ENCODE data around the gene FBF1.

The FBF1 gene

DNA sequence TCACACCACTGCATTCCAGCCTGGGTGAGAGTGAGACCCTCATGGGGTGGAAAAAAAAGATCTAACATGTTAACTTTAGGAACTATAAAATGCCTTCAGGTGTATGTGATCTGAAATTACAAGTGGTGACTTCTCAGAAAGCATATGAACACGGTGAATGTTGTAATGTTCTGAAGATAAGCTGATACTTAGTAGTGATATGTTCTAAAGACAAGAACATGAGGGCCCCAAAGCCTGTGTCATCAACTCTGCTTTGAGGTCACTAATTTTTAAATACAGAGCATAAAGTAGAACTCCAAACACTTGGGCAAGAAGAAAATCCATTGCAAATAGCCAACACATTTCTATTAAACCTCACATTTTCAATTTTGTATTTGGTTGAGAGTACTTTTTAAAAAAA, 2.6 kb upstream of the FBF1 start:
- no peak for TF ChIP-seq CTCF (IDR thresholded peaks at IDR 0.05; ENCODE audit: control insufficient read depth, extremely low read depth, insufficient read depth)

GRCh38 chr17:75942473-75942872, 1.6 kb upstream of the FBF1 start:
- DNase-seq (ENCODE audit: low read depth), result no peak
- H3K4me3 ChIP-seq (ENCODE audit: low read depth, low read length), result no peak overlapping the region
- TF ChIP-seq CTCF (IDR thresholded peaks at IDR 0.05; ENCODE audit: control insufficient read depth, extremely low read depth, insufficient read depth), result no peak

More for the DNA sequence above, 2.6 kb upstream of the FBF1 start:
- DNase-seq (ENCODE audit: low read depth), result no peak
- H3K4me3 ChIP-seq (ENCODE audit: low read depth, low read length), result no peak overlapping the region

DNA sequence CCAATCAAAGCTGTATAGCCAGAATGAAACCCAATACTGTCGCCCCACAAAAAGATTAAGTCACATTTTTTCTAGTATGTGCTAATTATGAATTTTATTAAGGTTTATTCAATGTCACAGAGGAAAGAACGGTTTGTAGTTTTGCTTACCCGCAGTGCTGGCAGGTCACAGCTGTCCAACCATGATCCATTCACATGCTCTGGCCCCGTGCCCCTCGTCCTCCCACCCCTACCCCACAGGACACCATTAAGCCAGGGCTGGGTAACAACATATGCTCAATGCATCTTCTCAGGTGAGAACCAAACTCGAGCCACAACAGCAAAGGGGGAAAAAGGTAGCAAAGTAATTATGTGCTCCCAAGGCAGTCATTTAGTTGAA, 589 bp upstream of the FBF1 start:
- DNase-seq (ENCODE audit: low read depth), result no peak
- H3K4me3 ChIP-seq (ENCODE audit: low read depth, low read length), result peak overlapping the region; percentile 96
- TF ChIP-seq CTCF (IDR thresholded peaks at IDR 0.05; ENCODE audit: control insufficient read depth, extremely low read depth, insufficient read depth), result no peak

- no peak for DNase-seq (ENCODE audit: low read depth)
- H3K4me3 ChIP-seq (ENCODE audit: low read depth, low read length), result no peak overlapping the region
- TF ChIP-seq CTCF (IDR thresholded peaks at IDR 0.05; ENCODE audit: control insufficient read depth, extremely low read depth, insufficient read depth), result no peak
Observed at GRCh38 chr17:75937652-75938051, 3.2 kb downstream of the FBF1 start.

- no peak for DNase-seq (ENCODE audit: low read depth)
- no peak for TF ChIP-seq CTCF (IDR thresholded peaks at IDR 0.05; ENCODE audit: control insufficient read depth, extremely low read depth, insufficient read depth)
- H3K4me3 ChIP-seq (ENCODE audit: low read depth, low read length), result no peak overlapping the region
Observed at GRCh38 chr17:75933808-75934207, 7.0 kb downstream of the FBF1 start.

DNA sequence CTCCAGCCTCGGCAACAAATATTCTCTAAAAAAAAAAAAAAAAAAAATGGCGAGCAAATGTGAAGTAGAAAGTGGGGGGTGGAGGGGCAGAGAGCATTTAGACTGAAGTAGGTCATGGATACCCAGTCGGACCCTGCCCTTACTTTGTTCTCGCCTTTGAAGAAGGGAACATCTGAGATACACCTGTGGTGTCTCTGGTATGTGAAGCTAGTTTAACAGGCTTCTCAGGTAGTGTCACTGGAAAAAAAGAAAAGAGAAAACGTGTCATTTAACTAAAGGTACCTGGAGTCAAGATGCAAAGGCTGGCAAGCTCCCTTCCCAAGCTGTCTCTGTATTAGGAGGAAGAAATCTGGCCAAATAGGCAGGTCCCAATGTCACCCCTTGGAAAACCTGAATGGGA, 8.0 kb downstream of the FBF1 start:
- no peak for TF ChIP-seq CTCF (IDR thresholded peaks at IDR 0.05; ENCODE audit: control insufficient read depth, extremely low read depth, insufficient read depth)
- H3K4me3 ChIP-seq (ENCODE audit: low read depth, low read length), result no peak overlapping the region

DNA sequence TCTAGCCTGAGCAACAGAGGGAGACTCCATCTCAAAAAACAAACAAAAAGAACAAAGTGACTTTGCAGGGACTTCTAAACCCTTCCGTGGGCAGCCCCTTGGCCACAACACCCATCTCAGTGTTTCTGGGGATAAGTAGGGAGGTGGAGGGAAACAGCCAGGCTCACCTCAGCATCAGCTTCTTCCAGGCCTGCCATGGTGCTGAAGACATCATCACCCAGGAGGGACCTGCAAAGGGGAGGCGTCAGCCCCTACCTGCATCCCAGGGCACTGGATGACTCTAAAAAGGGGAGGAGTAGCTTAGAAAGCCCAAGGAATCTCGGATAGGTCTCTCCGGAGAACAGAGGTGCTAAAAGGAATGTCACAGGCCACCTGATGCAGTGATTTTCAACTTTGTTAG, 9.8 kb downstream of the FBF1 start:
- no peak for DNase-seq (ENCODE audit: low read depth)
- no peak overlapping the region for H3K4me3 ChIP-seq (ENCODE audit: low read depth, low read length)
- no peak for TF ChIP-seq CTCF (IDR thresholded peaks at IDR 0.05; ENCODE audit: control insufficient read depth, extremely low read depth, insufficient read depth)

More for the DNA sequence above, 8.0 kb downstream of the FBF1 start:
- no peak for DNase-seq (ENCODE audit: low read depth)

All from LNCaP clone FGC (cell line).